B cell (primary cell): ENCODE measurements around the gene LRP1. TPM values are rescaled to one million over a fixed set of nuclear protein-coding genes. Genes with fewer than 3 reads are reported as not detected.

Experiments
- ATAC-seq: fragments of 200-7000 bp; cut with Tn5 transposase; one replicate; pipeline ENCODE4 v1.10.0; 2021; ENCODE audit warnings: low read depth, mild to moderate bottlenecking, moderate number of reproducible peaks, moderate library complexity
- CTCF ChIA-PET: fragments of 350-600 bp; sonication (Branson Sonifier 250); formaldehyde crosslinking; loops from one replicate; lab custom pipeline; 2021; ENCODE audit warnings: antibody characterized with exemption, inconsistent platforms; lab: Charles Lee
- POLR2A ChIA-PET: fragments of 350-600 bp; sonication (Branson Sonifier 250); formaldehyde crosslinking; loops from one replicate; lab custom pipeline; 2021; ENCODE audit warnings: antibody characterized with exemption; lab: Charles Lee
- DNase-seq: peaks from one replicate; pipeline ENCODE4 v3.0.0; 2013
- H2AFZ ChIP-seq: 2 replicates; pipeline ENCODE4 v1.6.1; 2012; ENCODE audit warnings: mild to moderate bottlenecking, low read depth, low read length; ENCODE audit not compliant: insufficient read depth, poor library complexity, severe bottlenecking
- H3K27ac ChIP-seq, 2 donors: 1 replicate in 1 of 2; 2 replicates in 1 of 2; pipeline ENCODE4 v1.5.1; 2012 to 2013; ENCODE audit warnings: low read length in 2 of 2, mild to moderate bottlenecking in 2 of 2, moderate library complexity in 1 of 2
- H3K27me3 ChIP-seq, 4 experiments: fragments of 200-600 bp in 1 of 4; sonication (generic) in 1 of 4; replicated peaks in 1 of 4; 1 replicate in 2 of 4; 2 replicates in 2 of 4; pipeline versions ENCODE4 v1.6.1 to v1.7.0; 2013 to 2016; ENCODE audit warnings: low read length in 3 of 4, mild to moderate bottlenecking in 2 of 4, mixed read lengths in 1 of 4, moderate library complexity in 1 of 4; ENCODE audit not compliant: insufficient read depth in 4 of 4, control insufficient read depth in 3 of 4; ENCODE audit errors: control extremely low read depth in 1 of 4
- H3K36me3 ChIP-seq, 2 experiments: replicated peaks in 1 of 2; 1 replicate in 1 of 2; 2 replicates in 1 of 2; pipeline versions ENCODE4 v1.6.1 to v1.7.1; 2013; ENCODE audit warnings: low read length in 1 of 2; ENCODE audit not compliant: insufficient read depth in 2 of 2, control insufficient read depth in 1 of 2; ENCODE audit errors: control extremely low read depth in 1 of 2, extremely low read depth in 1 of 2
- H3K4me1 ChIP-seq, 2 donors: fragments of 200-600 bp in 1 of 2; sonication (generic) in 1 of 2; 1 replicate in 1 of 2; 2 replicates in 1 of 2; pipeline versions ENCODE4 v1.5.1 to v1.6.1; 2013 to 2017; ENCODE audit warnings: low read length in 2 of 2; ENCODE audit not compliant: control insufficient read depth in 2 of 2, insufficient read depth in 2 of 2
- H3K4me2 ChIP-seq: replicated peaks from 2 replicates; pipeline ENCODE3; 2012; ENCODE audit warnings: mild to moderate bottlenecking, low read depth, low read length; ENCODE audit not compliant: poor library complexity, severe bottlenecking
- H3K4me3 ChIP-seq, 5 experiments: fragments of 200-600 bp in 1 of 5; sonication (generic) in 1 of 5; 1 replicate in 3 of 5; 2 replicates in 2 of 5; pipeline versions ENCODE4 v1.5.1 to v1.7.0; 2011 to 2016; ENCODE audit warnings: low read length in 4 of 5, mild to moderate bottlenecking in 4 of 5, low read depth in 2 of 5, control low read depth in 1 of 5, moderate library complexity in 1 of 5; ENCODE audit not compliant: insufficient read depth in 1 of 5; ENCODE audit errors: control extremely low read depth in 1 of 5, extremely low read depth in 1 of 5
- H3K79me2 ChIP-seq: fragments of 200-600 bp; sonication (generic); one replicate; pipeline ENCODE4 v1.6.0; 2016; ENCODE audit warnings: low read length; ENCODE audit not compliant: control insufficient read depth, insufficient read depth
- H3K9ac ChIP-seq: fragments of 200-600 bp; sonication (generic); 2 replicates; pipeline ENCODE4 v1.6.1; 2017; ENCODE audit warnings: mild to moderate bottlenecking, low read length, moderate library complexity
- H3K9me3 ChIP-seq, 3 donors: one replicate each; pipeline versions ENCODE4 v1.6.1 to v1.7.1; 2013; ENCODE audit warnings: low read length in 2 of 3; ENCODE audit not compliant: control insufficient read depth in 2 of 3, insufficient read depth in 1 of 3; ENCODE audit errors: control extremely low read depth in 1 of 3
- H4K20me1 ChIP-seq: 2 replicates; pipeline ENCODE4 v1.6.0; 2012; ENCODE audit warnings: mild to moderate bottlenecking, low read length; ENCODE audit not compliant: insufficient read depth, control insufficient read depth, poor library complexity, severe bottlenecking
- H3K27ac Mint-ChIP-seq: one replicate; pipeline ENCODE4 v1.8.0; 2021; ENCODE audit warnings: mixed read lengths
- H3K27me3 Mint-ChIP-seq: one replicate; pipeline ENCODE4 v1.8.0; 2021; ENCODE audit warnings: mixed read lengths
- H3K4me1 Mint-ChIP-seq: one replicate; pipeline ENCODE4 v1.8.0; 2021; ENCODE audit warnings: mixed read lengths
- H3K4me3 Mint-ChIP-seq: one replicate; pipeline ENCODE4 v1.8.0; 2021; ENCODE audit warnings: mixed read lengths
- H3K9me3 Mint-ChIP-seq: one replicate; pipeline ENCODE4 v1.8.0; 2022; ENCODE audit warnings: mixed read lengths; ENCODE audit not compliant: insufficient read depth
- CTCF ChIP-seq: fragments of 200-600 bp; IDR thresholded peaks from one replicate; pipeline ENCODE4 v1.8.0; 2022; ENCODE audit warnings: antibody characterized with exemption, mild to moderate bottlenecking
- EZH2 ChIP-seq: IDR thresholded peaks from 2 replicates; pipeline ENCODE4 v1.6.1; 2012; ENCODE audit warnings: borderline replicate concordance, low read depth, mild to moderate bottlenecking, moderate library complexity, low read length; ENCODE audit not compliant: insufficient read depth, poor library complexity, severe bottlenecking
- WGBS: methylation state at CpG from one replicate; pipeline ENCODE4 v1.1.5; 2013; ENCODE audit warnings: missing lambda C conversion rate; ENCODE audit not compliant: insufficient coverage; 5-methylcytosine and 5-hydroxymethylcytosine counted together
- intact Hi-C: fragments of 100-400 bp; cut with micrococcal nuclease; formaldehyde crosslinking; loops from one replicate; pipeline ENCODE4 v1.10.0; 2022
- polyA plus RNA-seq: library from polyadenylated mRNA; depleted of rRNA; stranded (reverse); fragments of >200 nt; gene quantifications from 2 replicates; pipeline ENCODE4 v1.2.3, GENCODE V29; 2012
- small RNA-seq: library from RNA; depleted of rRNA; stranded (forward); fragments of <200 nt; gene quantifications from one replicate; pipeline ENCODE3, GENCODE V24; 2012; ENCODE audit warnings: low replicate concordance, low read depth; ENCODE audit not compliant: insufficient read length
- total RNA-seq, 2 donors: library from RNA; stranded (reverse); fragments of 120-200 nt in 1 of 2; gene quantifications; 1 replicate in 1 of 2; 2 replicates in 1 of 2; pipeline versions ENCODE4 v1.2.3 to v1.2.4, GENCODE V29; 2013 to 2022

Gene LRP1
- total and polyA plus RNA-seq, 2 donors (not counting 1 experiment from before 2014, with no cell fraction given), result 2.0 to 4.1 TPM

- POLR2A ChIA-PET, result interaction anchor here (0.7 kb wide), 1 partner anchor 264 kb away, joined by 6 read pairs; no protein-coding TSS in a partner anchor
- ATAC-seq, result no peak
- H3K9me3 Mint-ChIP-seq, result no peaks in the 10 kb centered on the region
- intact Hi-C loops, result no loop called here
- H3K27me3 ChIP-seq, result no peaks in the 10 kb centered on the region
- H3K27me3 Mint-ChIP-seq, result no peaks in the 10 kb centered on the region
- no peak overlapping the region for H2AFZ ChIP-seq
- peaks cover 0 to 6% of the 10 kb centered on the region in 2 donors for H3K4me1 ChIP-seq
- CTCF ChIA-PET, result interaction anchor here (1.1 to 8.4 kb wide), 5 partner anchors 16 to 197 kb away, joined by 3 to 126 read pairs (median 5); partner anchors contain the start of gene INHBE
- no peak overlapping the region for H3K27ac Mint-ChIP-seq
- WGBS, result no CpG with 5 or more reads among the region's 3 CpGs
- H4K20me1 ChIP-seq, result no peaks in the 10 kb centered on the region
- peaks cover 23 to 61% of the 10 kb centered on the region in 2 experiments for H3K36me3 ChIP-seq
- H3K27ac ChIP-seq, result no peak overlapping the region
- H3K4me1 Mint-ChIP-seq, result peaks cover 9% of the 10 kb centered on the region
- TF ChIP-seq EZH2 (no peak), CTCF (no peak)
- no peak overlapping the region for H3K4me2 ChIP-seq
- no peak overlapping the region for H3K4me3 Mint-ChIP-seq
- H3K79me2 ChIP-seq, result no peaks in the 10 kb centered on the region
- no peaks in the 10 kb centered on the region for H3K9me3 ChIP-seq
- no peak overlapping the region for H3K9ac ChIP-seq
- H3K4me3 ChIP-seq, result no peak overlapping the region
- DNase-seq, result no peak
These were observed 134.0 kb downstream of the LRP1 start for GRCh38 chr12:57262126-57262822.

Small RNA genes within 50 kb of the gene (small RNA-seq; reads per million reads assigned to genes)
- gene MIR1228, result not detected

Other genes with a start within 250 kb of the LRP1 start
- 0.22 TPM in 1 of 2 replicates, not detected in the other for gene SDR9C7, start 194.1 kb upstream of the LRP1 start, total RNA-seq
- not detected in 2 replicates for gene SDR9C7, start 194.1 kb upstream of the LRP1 start, polyA plus RNA-seq
- gene RDH16, start 170.9 kb upstream of the LRP1 start, total RNA-seq, result 1.5 and 2.4 TPM in 2 replicates
- gene RDH16, start 170.9 kb upstream of the LRP1 start, polyA plus RNA-seq, result 1.1 and 2.0 TPM in 2 replicates
- gene ZBTB39, start 121.9 kb upstream of the LRP1 start, total RNA-seq, result 13.9 and 15.6 TPM in 2 replicates
- 5.4 TPM in 2 replicates for gene ZBTB39, start 121.9 kb upstream of the LRP1 start, polyA plus RNA-seq
- gene TAC3, start 112.0 kb upstream of the LRP1 start, total RNA-seq, result not detected in 2 replicates
- gene TAC3, start 112.0 kb upstream of the LRP1 start, polyA plus RNA-seq, result 0.24 TPM in 1 of 2 replicates, not detected in the other
- gene MYO1A, start 78.4 kb upstream of the LRP1 start, total RNA-seq, result 1.3 TPM in 2 replicates
- 0.19 and 0.55 TPM in 2 replicates for gene MYO1A, start 78.4 kb upstream of the LRP1 start, polyA plus RNA-seq
- gene NEMP1, start 49.7 kb upstream of the LRP1 start, total RNA-seq, result 35.0 and 40.1 TPM in 2 replicates
- 13.6 and 15.4 TPM in 2 replicates for gene NEMP1, start 49.7 kb upstream of the LRP1 start, polyA plus RNA-seq
- gene NAB2, start 39.4 kb upstream of the LRP1 start, total RNA-seq, result 49.0 and 52.1 TPM in 2 replicates
- gene NAB2, start 39.4 kb upstream of the LRP1 start, polyA plus RNA-seq, result 5.8 and 6.7 TPM in 2 replicates
- gene STAT6, start 17.1 kb upstream of the LRP1 start, total RNA-seq, result 704 and 736 TPM in 2 replicates
- gene STAT6, start 17.1 kb upstream of the LRP1 start, polyA plus RNA-seq, result 544 and 565 TPM in 2 replicates
- gene LRP1-AS, start 19.1 kb downstream of the LRP1 start, total RNA-seq, result not detected in 2 replicates
- not detected in 2 replicates for gene LRP1-AS, start 19.1 kb downstream of the LRP1 start, polyA plus RNA-seq
- 6.9 and 8.6 TPM in 2 replicates for gene NXPH4, start 88.3 kb downstream of the LRP1 start, total RNA-seq
- gene NXPH4, start 88.3 kb downstream of the LRP1 start, polyA plus RNA-seq, result 3.5 and 5.6 TPM in 2 replicates
- 147 and 166 TPM in 2 replicates for gene SHMT2, start 101.2 kb downstream of the LRP1 start, total RNA-seq
- 203 and 236 TPM in 2 replicates for gene SHMT2, start 101.2 kb downstream of the LRP1 start, polyA plus RNA-seq
- 5.3 and 6.2 TPM in 2 replicates for gene STAC3, start 122.7 kb downstream of the LRP1 start, total RNA-seq
- gene STAC3, start 122.7 kb downstream of the LRP1 start, polyA plus RNA-seq, result 4.5 and 4.9 TPM in 2 replicates